GM10266 (cell line): Measurements from ENCODE around the gene HARBI1.

ENCODE experiments used
- DNase-seq: peaks from one replicate; pipeline ENCODE4 v3.0.0; 2012; ENCODE audit errors: extremely low spot score
- CTCF ChIP-seq: IDR thresholded peaks from 2 replicates; pipeline ENCODE4 v1.5.1; 2012; ENCODE audit warnings: mild to moderate bottlenecking, low read depth; ENCODE audit not compliant: control insufficient read depth, insufficient read depth; ENCODE audit errors: missing control alignments

HARBI1 gene

GRCh38 chr11:46635557-46636139 lies 18.6 kb upstream of the HARBI1 start:
- no peak for TF ChIP-seq CTCF

DNA sequence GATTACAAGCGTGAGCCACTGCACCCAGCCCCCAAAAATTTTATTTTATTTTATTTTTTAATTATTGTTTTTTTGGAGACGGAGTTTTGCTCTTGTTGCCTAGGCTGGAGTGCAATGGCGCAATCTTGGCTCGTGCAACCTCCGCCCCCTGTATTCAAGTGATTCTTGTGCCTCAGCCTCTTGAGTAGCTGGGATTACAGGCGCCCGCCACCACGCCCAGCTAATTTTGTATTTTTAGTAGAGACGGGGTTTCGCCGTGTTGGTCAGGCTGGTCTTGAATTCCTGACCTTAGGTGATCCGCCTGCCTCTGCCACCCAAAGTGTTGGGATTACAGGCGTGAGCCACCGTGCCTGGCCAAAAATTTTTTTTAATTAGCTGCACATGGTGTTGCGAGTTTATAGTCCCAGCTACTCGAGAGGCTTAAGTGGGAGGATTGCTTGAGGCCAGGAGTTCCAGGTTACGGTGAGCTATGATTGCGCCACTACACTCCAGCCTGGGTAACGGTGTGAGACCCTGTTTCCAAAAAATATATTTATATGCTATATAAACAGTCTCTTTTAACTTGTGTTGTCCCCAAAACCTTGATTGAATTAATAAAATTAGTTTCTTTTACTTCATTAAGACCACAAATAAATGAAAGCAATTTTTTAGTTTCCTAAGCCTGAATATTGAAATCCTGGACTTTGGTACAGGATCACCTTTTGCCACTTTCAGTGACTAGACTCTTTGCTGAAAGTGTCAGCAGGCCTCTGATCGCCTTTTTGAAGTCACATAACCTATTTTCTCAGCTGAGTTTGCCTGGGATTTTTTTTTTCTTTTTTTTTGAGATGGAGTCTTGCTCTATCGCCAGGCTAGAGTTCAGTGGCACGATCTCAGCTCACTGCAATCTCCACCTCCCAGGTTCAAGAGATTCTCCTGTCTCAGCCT lies 16.5 kb upstream of the HARBI1 start:
- no peak for TF ChIP-seq CTCF
- no peak for DNase-seq

More at GRCh38 chr11:46635557-46636139, 18.6 kb upstream of the HARBI1 start:
- DNase-seq: no peak

GRCh38 chr11:46632502-46632901 lies 15.5 kb upstream of the HARBI1 start:
- TF ChIP-seq CTCF: no peak

GRCh38 chr11:46631676-46632075 lies 14.6 kb upstream of the HARBI1 start:
- no peak for DNase-seq
- TF ChIP-seq CTCF: no peak

More at GRCh38 chr11:46632502-46632901, 15.5 kb upstream of the HARBI1 start:
- DNase-seq: no peak

- no peak for TF ChIP-seq CTCF
- DNase-seq: no peak
These were observed 13.2 kb upstream of the HARBI1 start for GRCh38 chr11:46630237-46630636.

DNA sequence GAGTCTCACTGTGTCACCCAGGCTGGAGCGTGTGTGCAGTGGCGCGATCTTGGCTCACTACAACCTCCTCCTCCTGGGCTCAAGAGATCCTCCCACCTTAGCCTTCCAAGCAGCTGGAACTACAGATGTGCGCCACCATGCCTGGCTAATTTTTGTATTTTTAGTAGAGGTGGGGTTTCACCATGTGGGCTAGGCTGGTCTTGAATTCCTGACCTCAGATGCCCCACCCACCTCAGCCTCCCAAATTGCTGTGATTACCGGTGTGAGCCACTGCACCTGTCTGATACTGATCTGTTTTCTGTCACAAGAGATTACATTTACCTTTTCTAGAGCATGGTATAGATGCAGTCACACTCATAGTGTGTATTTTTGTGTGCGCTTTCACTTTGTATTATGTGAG lies 11.9 kb upstream of the HARBI1 start:
- DNase-seq: no peak
- no peak for TF ChIP-seq CTCF

DNA sequence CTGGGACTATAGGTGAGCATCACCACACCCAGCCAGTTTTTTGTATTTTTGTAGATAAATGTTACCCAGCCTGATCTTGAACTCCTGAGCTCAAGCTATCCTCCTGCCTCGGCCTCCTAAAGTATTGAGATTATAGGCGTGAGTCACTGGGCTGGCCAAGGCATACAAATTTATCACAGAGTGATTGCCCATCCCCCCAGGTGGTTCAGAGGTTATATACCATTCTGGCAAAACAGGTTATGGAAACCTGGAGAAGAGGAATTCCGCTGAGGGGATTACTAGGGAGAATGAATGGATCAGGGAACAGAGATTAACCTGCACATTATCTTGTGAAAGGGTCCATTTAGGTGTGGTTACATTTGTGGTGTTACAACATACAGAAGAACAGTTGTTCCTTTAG lies 8.4 kb upstream of the HARBI1 start:
- TF ChIP-seq CTCF: no peak
- DNase-seq: no peak
